Measurements from ENCODE around the gene MAPK9. TPM values are rescaled to one million over a fixed set of nuclear protein-coding genes. Genes with fewer than 3 reads are reported as not detected.

The MAPK9 gene
- total RNA-seq, 1 experiment from 2014 or later, result 44.1 TPM

- BruUV-seq (replicated peaks), result no TSS peak
- ATAC-seq (no peak), DNase-seq (ENCODE audit: low read depth, low spot score) (no peak)
- H3K27me3 ChIP-seq (ENCODE audit: control insufficient read depth, insufficient read depth, low read length), result no peaks in the 10 kb centered on the region
- in situ Hi-C loops (cut with HindIII; ENCODE audit: low pct_unique_long_range_greater_than_20kb, low sequenced_read_pairs) (no loop called here), intact Hi-C loops (cut with micrococcal nuclease; ENCODE audit: unreplicated experiment) (loop anchor here (5.0 to 10.0 kb wide), 2 partner anchors 79 to 119 kb away; no protein-coding TSS in a partner anchor)
- TF ChIP-seq CTCF (IDR thresholded peaks at IDR 0.05) (no peak), REST (IDR thresholded peaks at IDR 0.05; ENCODE audit: insufficient read depth in 1 of 2, low read depth in 2 of 2, low read length in 1 of 2) (no peak), SIN3A (IDR thresholded peaks at IDR 0.05; ENCODE audit: borderline replicate concordance, insufficient read depth, low read depth, low read length) (no peak), TCF7L2 (IDR thresholded peaks at IDR 0.05; ENCODE audit: low read depth, low read length) (no peak), POLR2AphosphoS5 (IDR thresholded peaks at IDR 0.05; ENCODE audit: low read depth, low read length) (no peak)
- no peaks in the 10 kb centered on the region for H3K9me3 ChIP-seq (ENCODE audit: control insufficient read depth, insufficient read depth, low read depth, low read length)
- no peaks in the 10 kb centered on the region for H3K36me3 ChIP-seq (ENCODE audit: control insufficient read depth, insufficient read depth, low read length)
- H3K4me3 ChIP-seq (ENCODE audit: low read depth in 2 of 2, low read length in 2 of 2), result no peak overlapping the region
- ChIA-PET POLR2A (no interaction called here), CTCF (no interaction called here)
- peaks cover 6% of the 10 kb centered on the region for H3K4me1 ChIP-seq (ENCODE audit: control insufficient read depth, insufficient read depth, low read length)
- no peak overlapping the region for H3K27ac ChIP-seq (ENCODE audit: low read length)
Observed at GRCh38 chr5:180205916-180206315, 86.0 kb downstream of the MAPK9 start.

GRCh38 chr5:180204276-180204819 lies 87.5 kb downstream of the MAPK9 start:
- no peaks in the 10 kb centered on the region for H3K36me3 ChIP-seq (ENCODE audit: control insufficient read depth, insufficient read depth, low read length)
- ATAC-seq (no peak), DNase-seq (ENCODE audit: low read depth, low spot score) (no peak)
- no peaks in the 10 kb centered on the region for H3K27me3 ChIP-seq (ENCODE audit: control insufficient read depth, insufficient read depth, low read length)
- in situ Hi-C loops (cut with HindIII; ENCODE audit: low pct_unique_long_range_greater_than_20kb, low sequenced_read_pairs) (no loop called here), intact Hi-C loops (cut with micrococcal nuclease; ENCODE audit: unreplicated experiment) (loop anchor here (10.0 kb wide), 1 partner anchor 120 kb away; no protein-coding TSS in a partner anchor)
- TF ChIP-seq POLR2AphosphoS5 (IDR thresholded peaks at IDR 0.05; ENCODE audit: low read depth, low read length) (no peak), TCF7L2 (IDR thresholded peaks at IDR 0.05; ENCODE audit: low read depth, low read length) (no peak), REST (IDR thresholded peaks at IDR 0.05; ENCODE audit: insufficient read depth in 1 of 2, low read depth in 2 of 2, low read length in 1 of 2) (no peak), SIN3A (IDR thresholded peaks at IDR 0.05; ENCODE audit: borderline replicate concordance, insufficient read depth, low read depth, low read length) (no peak), CTCF (IDR thresholded peaks at IDR 0.05) (no peak)
- ChIA-PET CTCF (no interaction called here), POLR2A (no interaction called here)
- peaks cover 3% of the 10 kb centered on the region for H3K4me1 ChIP-seq (ENCODE audit: control insufficient read depth, insufficient read depth, low read length)
- no peaks in the 10 kb centered on the region for H3K9me3 ChIP-seq (ENCODE audit: control insufficient read depth, insufficient read depth, low read depth, low read length)
- no peak overlapping the region for H3K4me3 ChIP-seq (ENCODE audit: low read depth in 2 of 2, low read length in 2 of 2)
- H3K27ac ChIP-seq (ENCODE audit: low read length), result no peak overlapping the region
- BruUV-seq (replicated peaks), result no TSS peak

Measured in Panc1 (cell line).